Immature natural killer cell (primary cell): ENCODE results near the gene SLC39A1. TPM values are rescaled to one million over a fixed set of nuclear protein-coding genes. Genes with fewer than 3 reads are reported as not detected.
"Not testable (repeated sequence)": the region's sequence is repeated elsewhere in the genome, so short reads cannot be mapped to it uniquely, and the experiment has no call there.

Experiments
- DNase-seq, 3 donors: peaks; one replicate each; pipeline ENCODE4 v3.0.0; 2022; ENCODE audit warnings: mixed read lengths in 1 of 3
- H3K27ac Mint-ChIP-seq, 6 donors: one replicate each; pipeline ENCODE4 v1.8.0; 2020; ENCODE audit warnings: mixed read lengths in 6 of 6, mild to moderate bottlenecking in 5 of 6, inconsistent platforms in 4 of 6, moderate library complexity in 3 of 6
- H3K27me3 Mint-ChIP-seq, 3 donors: one replicate each; pipeline ENCODE4 v1.8.0; 2020 to 2021; ENCODE audit warnings: low read depth in 3 of 3, mild to moderate bottlenecking in 3 of 3, mixed read lengths in 3 of 3, moderate library complexity in 3 of 3, inconsistent platforms in 1 of 3
- H3K36me3 Mint-ChIP-seq, 3 donors: one replicate each; pipeline ENCODE4 v1.8.0; 2020; ENCODE audit warnings: mixed read lengths in 3 of 3, inconsistent platforms in 2 of 3, mild to moderate bottlenecking in 2 of 3
- H3K4me1 Mint-ChIP-seq, 2 donors: one replicate each; pipeline ENCODE4 v1.8.0; 2020; ENCODE audit warnings: inconsistent platforms in 2 of 2, mild to moderate bottlenecking in 2 of 2, mixed read lengths in 2 of 2, moderate library complexity in 1 of 2
- H3K4me3 Mint-ChIP-seq, 5 donors: one replicate each; pipeline ENCODE4 v1.8.0; 2020; ENCODE audit warnings: mild to moderate bottlenecking in 5 of 5, mixed read lengths in 5 of 5, inconsistent platforms in 3 of 5, moderate library complexity in 3 of 5
- H3K9me3 Mint-ChIP-seq, 6 donors: one replicate each; pipeline ENCODE4 v1.8.0; 2020; ENCODE audit warnings: mild to moderate bottlenecking in 6 of 6, mixed read lengths in 6 of 6, inconsistent platforms in 4 of 6, moderate library complexity in 3 of 6
- polyA plus RNA-seq, 3 donors: library from polyadenylated mRNA; unstranded; fragments of 300-500 nt; fragmentation: Illumina TruSeq; gene quantifications; one replicate each; pipeline ENCODE4 v1.2.3, GENCODE V29; 2021

SLC39A1 gene
- polyA plus RNA-seq, 3 donors from 2014 or later, result 52.3 to 84.8 (median 54.6) TPM

DNA sequence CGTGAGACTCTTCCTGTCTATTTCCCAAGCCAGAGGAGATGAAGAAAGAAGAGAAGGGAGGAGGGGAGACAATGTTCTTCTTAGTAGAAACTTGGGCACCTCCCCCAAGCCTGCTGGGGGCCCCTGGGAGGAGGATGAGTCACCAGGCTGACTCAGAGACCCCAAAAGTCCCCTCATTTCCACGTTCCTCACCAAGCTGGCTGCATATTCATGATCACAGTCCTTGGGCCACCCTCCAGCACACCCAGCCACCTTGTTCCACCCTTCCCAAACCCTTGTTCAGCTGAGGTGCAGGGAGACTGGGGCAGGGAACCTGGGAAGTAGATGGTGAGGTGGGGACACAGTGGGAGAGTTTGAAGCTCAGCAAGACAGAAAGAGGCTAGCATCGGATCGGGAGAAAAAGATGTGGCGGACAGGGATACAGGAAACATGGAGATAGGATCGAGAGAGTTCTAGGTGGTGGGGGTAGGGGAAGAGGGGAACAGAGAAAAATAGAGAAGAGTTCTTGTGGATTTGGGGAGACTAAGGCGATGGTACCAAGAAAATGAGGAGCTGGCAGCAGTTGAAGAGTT, 22.1 kb upstream of the SLC39A1 start:
- Mint-ChIP-seq H3K36me3 (peaks cover 0 to 2% (median 0%) of the 10 kb centered on the region in 3 donors), H3K4me3 (peak overlapping the region in 1 of 5 donors; percentile 70), H3K27me3 (peaks cover 8 to 18% (median 13%) of the 10 kb centered on the region in 3 donors), H3K4me1 (peaks cover 16 to 20% of the 10 kb centered on the region in 2 donors), H3K27ac (peak overlapping the region in 1 of 6 donors; percentile 44), H3K9me3 (no peaks in the 10 kb centered on the region)
- DNase-seq, result no peak

DNA sequence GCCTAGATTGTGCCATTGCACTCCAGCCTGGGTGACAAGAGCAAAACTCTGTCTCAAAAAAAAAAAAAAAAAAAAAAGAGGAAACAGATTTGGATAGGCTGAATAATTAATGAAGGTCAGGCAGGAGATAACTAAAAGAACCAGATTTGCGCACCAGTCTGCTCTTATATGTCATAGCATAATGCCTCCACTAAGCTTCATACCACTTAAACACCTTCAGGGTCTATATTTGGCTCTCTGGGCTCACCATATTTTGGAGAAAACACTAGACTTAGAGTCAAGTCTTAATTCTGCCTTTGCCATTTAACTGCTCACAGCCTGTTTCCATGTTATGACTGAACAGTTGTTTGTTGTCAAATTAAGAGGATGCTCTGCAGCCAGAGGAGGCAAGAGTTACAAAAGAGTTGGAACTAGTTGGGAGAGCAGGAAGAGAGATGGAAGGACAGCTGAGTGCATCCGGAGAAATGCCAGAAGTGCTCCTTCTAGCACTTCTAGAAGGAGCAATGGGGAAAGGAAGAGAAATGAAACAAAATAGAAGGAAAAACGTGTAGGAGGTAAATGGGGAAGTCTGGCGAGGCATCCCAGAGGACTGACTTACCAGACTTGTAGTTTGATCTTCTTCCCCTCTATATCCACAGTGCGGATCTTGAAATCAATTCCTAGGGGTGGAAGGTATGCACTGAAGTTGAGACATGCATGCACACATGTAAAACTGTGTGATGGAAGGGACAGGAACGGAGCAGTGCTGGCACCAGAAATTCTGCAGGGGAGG, 21.0 kb upstream of the SLC39A1 start:
- H3K27ac Mint-ChIP-seq, result no peak overlapping the region
- peaks cover 10 to 16% of the 10 kb centered on the region in 2 donors for H3K4me1 Mint-ChIP-seq
- DNase-seq, result no peak
- H3K4me3 Mint-ChIP-seq, result no peak overlapping the region
- H3K27me3 Mint-ChIP-seq, result peaks cover 5 to 16% (median 12%) of the 10 kb centered on the region in 3 donors
- no peaks in the 10 kb centered on the region for H3K36me3 Mint-ChIP-seq
- no peaks in the 10 kb centered on the region for H3K9me3 Mint-ChIP-seq

DNA sequence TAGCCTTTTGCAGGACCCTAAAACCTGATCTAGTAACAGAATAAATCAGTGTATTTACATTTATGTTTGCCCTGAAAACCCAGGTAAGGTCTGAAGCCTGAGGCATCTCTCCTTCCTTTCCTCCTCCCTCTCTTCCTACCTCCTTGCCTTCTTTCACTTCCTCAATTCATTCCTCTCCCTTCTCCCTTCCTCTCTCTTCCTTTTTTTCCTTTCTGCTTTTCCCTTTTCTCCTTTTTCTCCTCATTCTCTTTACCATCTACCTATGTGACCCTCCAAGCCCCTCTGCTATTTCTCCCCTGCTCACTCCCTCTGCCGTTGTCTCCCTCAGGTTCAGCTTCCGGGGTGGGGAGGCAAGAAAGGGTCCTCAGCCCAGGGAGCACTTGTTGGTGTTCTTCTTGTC, 18.4 kb upstream of the SLC39A1 start:
- not testable (repeated sequence) for DNase-seq, H3K36me3 Mint-ChIP-seq, H3K9me3 Mint-ChIP-seq, H3K4me3 Mint-ChIP-seq, H3K27ac Mint-ChIP-seq
- Mint-ChIP-seq H3K27me3 (peaks cover 2 to 17% (median 12%) of the 10 kb centered on the region in 3 donors), H3K4me1 (peaks cover 21 to 32% of the 10 kb centered on the region in 2 donors)

DNA sequence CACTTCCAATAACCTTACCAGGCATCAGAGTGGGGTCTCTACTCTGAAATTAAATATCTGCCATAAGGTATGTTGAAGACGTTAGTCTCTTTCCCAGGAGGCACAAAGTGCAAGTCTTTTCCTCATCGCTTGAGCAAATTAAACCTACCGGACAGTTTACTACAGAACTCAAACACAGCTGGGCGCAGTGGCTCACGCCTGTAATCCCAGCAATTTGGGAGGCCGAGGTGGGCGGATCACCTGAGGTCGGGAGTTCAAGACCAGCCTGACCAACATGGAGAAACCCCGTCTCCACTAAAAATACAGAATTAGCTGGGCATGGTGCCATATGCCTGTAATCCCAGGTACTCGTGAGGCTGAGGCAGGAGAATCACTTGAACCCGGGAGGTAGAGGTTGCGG, 15.8 kb upstream of the SLC39A1 start:
- H3K27ac Mint-ChIP-seq, DNase-seq, H3K9me3 Mint-ChIP-seq, H3K27me3 Mint-ChIP-seq: not testable (repeated sequence)
- H3K4me3 Mint-ChIP-seq, result peak overlapping the region in 2 of 5 donors; percentile 33 to 95
- peaks cover 0 to 15% (median 5%) of the 10 kb centered on the region in 3 donors for H3K36me3 Mint-ChIP-seq
- peaks cover 32 to 35% of the 10 kb centered on the region in 2 donors for H3K4me1 Mint-ChIP-seq

DNA sequence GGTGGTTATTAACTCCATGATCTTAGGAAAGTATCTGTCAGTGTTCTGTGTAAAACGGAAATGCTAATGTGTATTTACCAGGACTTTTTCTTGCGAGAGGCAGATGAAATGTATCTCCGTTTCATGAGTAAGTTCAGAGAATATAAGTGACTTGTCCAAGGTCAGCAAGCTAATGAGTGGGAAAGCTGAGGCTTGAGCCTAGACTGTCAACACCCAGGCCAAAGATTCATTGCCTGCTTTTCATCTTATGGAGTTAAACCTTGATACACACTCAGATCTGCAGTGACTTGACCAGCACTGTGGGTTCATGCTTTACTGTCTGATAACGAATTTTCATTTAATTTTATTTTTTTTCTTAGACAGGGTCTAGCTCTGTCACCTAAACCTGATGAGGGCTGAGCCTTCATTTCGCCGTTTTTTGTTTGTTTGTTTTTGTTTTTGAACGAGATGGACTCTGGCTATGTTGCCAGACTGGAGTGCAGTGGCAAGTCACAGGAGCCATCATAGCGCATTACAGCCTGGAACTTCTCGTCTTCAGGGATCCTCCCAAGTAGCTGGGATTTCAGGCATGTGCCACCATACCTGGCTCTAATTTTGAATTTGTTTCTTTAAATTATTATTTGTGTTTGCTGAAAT, 15.1 kb upstream of the SLC39A1 start:
- Mint-ChIP-seq H3K36me3 (peaks cover 0 to 17% (median 5%) of the 10 kb centered on the region in 3 donors), H3K27ac (peak overlapping the region; percentile 84 to 95 (median 94)), H3K9me3 (no peaks in the 10 kb centered on the region), H3K27me3 (peaks cover 0 to 5% (median 2%) of the 10 kb centered on the region in 3 donors), H3K4me3 (peak overlapping the region; percentile 93 to 97 (median 95)), H3K4me1 (peaks cover 33 to 35% of the 10 kb centered on the region in 2 donors)
- DNase-seq, result no peak

DNA sequence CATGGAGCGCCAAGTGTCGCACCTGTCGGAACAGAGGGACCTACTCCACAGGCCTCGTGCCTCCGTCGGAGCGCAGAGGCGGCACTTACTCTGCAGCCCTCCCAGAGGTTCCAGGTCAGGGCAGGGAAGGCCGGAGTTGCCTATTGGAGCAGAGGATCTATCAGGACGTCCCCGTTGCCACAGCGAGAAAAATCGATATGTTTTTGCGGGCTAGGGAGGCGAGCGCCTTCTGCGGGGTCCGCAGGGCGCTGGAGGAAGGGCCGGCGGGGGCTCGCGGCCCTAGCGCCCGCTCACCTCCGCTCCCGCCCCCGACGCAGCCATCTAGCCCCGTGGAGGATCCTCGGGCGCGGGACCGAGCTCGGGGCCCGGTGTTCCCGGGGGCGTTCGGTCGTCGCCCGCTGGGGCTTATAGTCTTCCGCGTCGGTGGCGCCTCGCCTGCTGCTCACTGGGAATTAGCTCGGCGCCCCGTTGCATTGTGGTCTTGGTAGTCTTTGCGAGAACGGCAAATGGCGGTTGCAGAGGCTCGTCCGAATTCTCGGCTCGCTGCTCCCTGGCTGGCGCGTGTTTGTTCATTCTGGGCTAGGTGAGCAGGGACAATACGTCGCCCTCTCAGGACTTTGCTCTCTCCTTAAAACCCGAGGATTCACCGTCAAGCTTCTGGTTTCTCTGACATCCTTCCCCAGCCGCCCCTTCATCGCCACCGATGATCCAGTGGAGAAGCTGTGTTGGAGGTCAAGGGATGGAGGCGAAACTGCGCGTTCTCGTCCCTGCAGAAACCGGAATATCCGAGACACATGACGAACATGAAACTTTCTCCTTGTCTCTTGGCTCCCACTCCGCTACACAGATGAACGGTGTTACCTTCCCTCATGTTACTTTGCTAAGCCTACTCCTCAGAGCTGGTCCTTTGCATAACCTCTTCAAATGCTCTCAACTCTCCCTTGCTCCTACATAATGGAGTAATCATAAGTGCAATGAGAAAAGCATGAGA, 14.2 kb upstream of the SLC39A1 start, which contains the start of gene JTB:
Gene JTB, minus strand, starts transcription at position 425 of the 991 bp plus-strand sequence. Its CDS starts 422 bp downstream, at position 3.
- Mint-ChIP-seq H3K27me3 (peaks cover 0 to 5% (median 2%) of the 10 kb centered on the region in 3 donors), H3K36me3 (peaks cover 0 to 24% (median 5%) of the 10 kb centered on the region in 3 donors), H3K9me3 (no peaks in the 10 kb centered on the region), H3K4me3 (peak within 1 kb of the TSS; percentile 93 to 97 (median 95)), H3K27ac (peak within 1 kb of the TSS; percentile 84 to 95 (median 94)), H3K4me1 (peaks cover 33 to 35% of the 10 kb centered on the region in 2 donors)
- peak; percentile 71 to 76 (median 74) for DNase-seq

DNA sequence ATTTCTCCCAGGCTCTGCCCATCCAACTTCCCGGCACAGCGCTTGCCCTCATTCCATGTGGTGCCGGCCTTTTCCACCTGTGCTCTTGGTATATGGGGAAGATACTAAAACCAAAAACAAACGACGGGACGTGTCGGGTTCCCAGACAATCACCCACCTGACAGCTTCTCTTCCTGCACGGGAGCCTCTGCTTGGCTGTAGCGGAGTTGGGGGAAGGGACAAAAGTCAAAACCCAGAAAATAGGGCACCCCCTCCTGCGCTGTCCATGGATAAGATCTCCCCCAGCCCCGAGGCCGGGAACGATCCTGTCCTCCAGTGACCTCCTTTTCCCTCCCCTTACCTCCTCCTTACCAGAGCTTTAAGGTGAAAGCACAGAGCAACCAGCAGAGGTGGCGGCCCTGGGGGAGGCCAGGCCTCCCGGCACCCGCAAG, 13.5 kb upstream of the SLC39A1 start:
- Mint-ChIP-seq H3K4me1 (peaks cover 33 to 35% of the 10 kb centered on the region in 2 donors), H3K27ac (peak overlapping the region; percentile 84 to 95 (median 94)), H3K27me3 (peaks cover 0 to 5% (median 2%) of the 10 kb centered on the region in 3 donors), H3K4me3 (peak overlapping the region; percentile 93 to 97 (median 95)), H3K36me3 (peaks cover 0 to 24% (median 5%) of the 10 kb centered on the region in 3 donors), H3K9me3 (no peaks in the 10 kb centered on the region)
- no peak for DNase-seq

DNA sequence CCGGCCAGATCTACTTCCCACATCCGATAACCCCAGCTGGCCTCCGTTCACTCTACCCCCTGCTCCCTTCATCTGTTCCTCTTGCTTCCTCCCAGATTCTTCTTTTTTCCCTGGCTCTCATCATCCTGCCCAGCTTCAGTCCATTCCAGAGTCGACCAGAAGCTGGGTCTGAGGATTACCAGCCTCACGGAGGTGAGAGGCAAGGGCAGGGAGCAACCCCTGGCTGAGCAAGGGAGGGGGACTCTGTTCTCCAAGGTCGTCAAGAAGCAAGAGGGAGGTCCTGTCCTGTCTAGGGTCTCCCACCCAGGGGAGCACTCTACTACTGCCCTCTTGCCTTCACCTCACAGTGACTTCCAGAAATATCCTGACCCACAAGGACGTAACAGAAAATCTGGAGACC, 10.2 kb upstream of the SLC39A1 start:
- Mint-ChIP-seq H3K27ac (peak overlapping the region in 3 of 6 donors; percentile 35 to 74 (median 73)), H3K27me3 (peaks cover 0 to 5% (median 2%) of the 10 kb centered on the region in 3 donors), H3K4me1 (peaks cover 37 to 38% of the 10 kb centered on the region in 2 donors), H3K4me3 (peak overlapping the region in 1 of 5 donors; percentile 27), H3K36me3 (peaks cover 0 to 24% (median 5%) of the 10 kb centered on the region in 3 donors), H3K9me3 (no peaks in the 10 kb centered on the region)
- DNase-seq, result no peak

DNA sequence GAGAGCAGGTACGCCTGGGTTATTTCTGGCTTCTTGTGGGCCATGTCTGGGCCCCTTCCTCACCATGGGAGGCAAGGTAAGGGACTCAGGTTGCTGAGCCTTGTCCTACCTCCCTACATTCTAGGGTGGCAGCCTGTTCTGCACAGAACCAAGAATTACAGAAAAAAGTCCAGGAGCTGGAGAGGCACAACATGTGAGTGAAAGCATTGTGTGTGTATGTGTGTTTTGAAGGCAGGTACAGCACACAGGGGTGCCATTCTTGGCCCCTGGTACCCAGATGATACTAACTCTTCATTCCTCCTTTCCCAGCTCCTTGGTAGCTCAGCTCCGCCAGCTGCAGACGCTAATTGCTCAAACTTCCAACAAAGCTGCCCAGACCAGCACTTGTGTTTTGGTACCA, 9.7 kb upstream of the SLC39A1 start:
- Mint-ChIP-seq H3K4me3 (peak overlapping the region in 1 of 5 donors; percentile 27), H3K27me3 (peaks cover 0 to 5% (median 2%) of the 10 kb centered on the region in 3 donors), H3K27ac (peak overlapping the region in 3 of 6 donors; percentile 35 to 74 (median 73)), H3K36me3 (peaks cover 0 to 24% (median 5%) of the 10 kb centered on the region in 3 donors), H3K9me3 (no peaks in the 10 kb centered on the region), H3K4me1 (peaks cover 37 to 39% of the 10 kb centered on the region in 2 donors)
- DNase-seq, result no peak

DNA sequence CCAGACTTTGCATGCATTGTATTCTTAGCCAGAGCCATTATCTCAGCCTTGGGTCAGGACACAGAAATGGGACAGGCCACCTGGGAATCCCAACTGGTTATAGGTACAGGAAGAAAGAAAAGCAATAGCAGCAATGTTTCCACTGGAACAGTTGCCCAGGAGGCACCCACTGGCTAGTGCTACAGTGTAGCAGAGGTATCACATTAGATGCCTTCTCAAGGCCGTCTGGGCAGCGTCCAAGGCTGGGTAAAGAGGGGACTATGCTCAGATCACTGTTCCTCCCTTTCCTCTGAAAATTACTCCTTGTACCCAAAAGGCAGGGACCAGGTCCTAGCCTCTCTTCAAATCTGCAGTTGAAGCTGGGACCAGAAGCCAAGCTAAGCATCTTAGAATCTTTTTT, 7.0 kb upstream of the SLC39A1 start:
- Mint-ChIP-seq H3K4me1 (peaks cover 40 to 41% of the 10 kb centered on the region in 2 donors), H3K36me3 (peaks cover 0 to 17% (median 0%) of the 10 kb centered on the region in 3 donors), H3K9me3 (no peaks in the 10 kb centered on the region), H3K27me3 (peaks cover 0 to 3% (median 0%) of the 10 kb centered on the region in 3 donors), H3K27ac (no peak overlapping the region), H3K4me3 (no peak overlapping the region)
- no peak for DNase-seq

DNA sequence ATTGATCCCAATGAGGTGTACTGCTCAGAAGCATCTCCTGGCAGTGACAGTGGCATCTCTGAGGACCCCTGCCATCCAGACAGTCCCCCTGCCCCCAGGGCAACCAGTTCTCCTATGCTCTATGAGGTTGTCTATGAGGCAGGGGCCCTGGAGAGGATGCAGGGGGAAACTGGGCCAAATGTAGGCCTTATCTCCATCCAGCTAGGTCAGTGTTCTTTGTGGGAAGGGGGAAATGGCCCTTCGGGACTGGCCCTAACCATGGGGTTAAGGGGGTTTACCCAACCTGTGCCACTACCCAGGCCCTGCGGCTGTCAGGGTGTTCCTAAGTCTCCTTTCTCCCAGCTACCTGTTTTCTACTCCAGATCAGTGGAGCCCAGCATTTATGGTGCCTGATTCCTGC, 5.6 kb upstream of the SLC39A1 start:
- peaks cover 0 to under 1% (median 0%) of the 10 kb centered on the region in 3 donors for H3K27me3 Mint-ChIP-seq
- H3K9me3 Mint-ChIP-seq, result no peaks in the 10 kb centered on the region
- no peak for DNase-seq
- H3K36me3 Mint-ChIP-seq, result peaks cover 0 to 8% (median 0%) of the 10 kb centered on the region in 3 donors
- H3K4me3 Mint-ChIP-seq, result peak overlapping the region; percentile 62 to 98 (median 96)
- peak overlapping the region; percentile 84 to 99 (median 94) for H3K27ac Mint-ChIP-seq
- peaks cover 42 to 47% of the 10 kb centered on the region in 2 donors for H3K4me1 Mint-ChIP-seq

DNA sequence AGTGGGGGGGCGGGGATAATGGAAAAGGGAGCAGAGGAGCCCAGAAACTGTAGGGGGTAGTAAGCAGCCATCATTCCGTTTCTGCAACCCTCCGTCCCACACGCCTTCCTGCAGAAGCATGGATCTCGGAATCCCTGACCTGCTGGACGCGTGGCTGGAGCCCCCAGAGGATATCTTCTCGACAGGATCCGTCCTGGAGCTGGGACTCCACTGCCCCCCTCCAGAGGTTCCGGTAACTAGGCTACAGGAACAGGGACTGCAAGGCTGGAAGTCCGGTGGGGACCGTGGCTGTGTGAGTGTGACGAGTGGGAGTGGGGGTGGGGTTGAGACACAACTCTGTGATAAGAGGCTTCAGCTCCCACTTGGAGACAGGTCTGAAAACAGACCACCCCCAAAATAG, 5.1 kb upstream of the SLC39A1 start:
- Mint-ChIP-seq H3K27ac (peak overlapping the region; percentile 89 to 99 (median 97)), H3K27me3 (peaks cover 0 to 3% (median 2%) of the 10 kb centered on the region in 3 donors), H3K4me1 (peaks cover 48 to 53% of the 10 kb centered on the region in 2 donors), H3K4me3 (peak overlapping the region; percentile 91 to 98 (median 97)), H3K9me3 (no peaks in the 10 kb centered on the region), H3K36me3 (peaks cover 0 to 7% (median 0%) of the 10 kb centered on the region in 3 donors)
- no peak for DNase-seq
